SK-N-SH (cell line): Measurements from ENCODE around the gene MUSK. TPM values are rescaled to one million over a fixed set of nuclear protein-coding genes. Genes with fewer than 3 reads are reported as not detected.

Experiments
- CTCF ChIA-PET: fragments of 300-600, 350-600 bp; formaldehyde crosslinking; extraction: SDS; loops from one replicate; lab custom pipeline; 2021; lab: Yijun Ruan, JAX
- POLR2A ChIA-PET: fragments of 350-600 bp; sonication (Branson Sonifier 250); formaldehyde crosslinking; extraction: SDS; loops from one replicate; lab custom pipeline; 2020; ENCODE audit warnings: antibody characterized with exemption, inconsistent platforms; lab: Yijun Ruan, JAX
- DNase-seq: peaks from one replicate; pipeline ENCODE4 v3.0.0; 2012
- H2AFZ ChIP-seq: fragments of 200-600 bp; sonication (generic); 2 replicates; pipeline ENCODE4 v1.8.1; 2016; ENCODE audit warnings: antibody characterized with exemption, mild to moderate bottlenecking, low read depth
- H3F3A ChIP-seq: fragments of 200-600 bp; sonication (generic); replicated peaks from 2 replicates; pipeline ENCODE3; 2016; ENCODE audit warnings: antibody characterized with exemption, mild to moderate bottlenecking; ENCODE audit not compliant: insufficient read depth
- H3K27ac ChIP-seq, 2 experiments: fragments of 200-500 bp in 1 of 2; fragments of 200-600 bp in 1 of 2; sonication (Bioruptor generic) in 1 of 2; sonication (generic), shearing (Covaris generic) in 1 of 2; 2 replicates each; pipeline versions ENCODE4 v1.5.1 to v1.6.1; 2014 to 2016; ENCODE audit warnings: low read depth in 2 of 2, inconsistent platforms in 1 of 2, low read length in 1 of 2, mild to moderate bottlenecking in 1 of 2, mixed read lengths in 1 of 2
- H3K27me3 ChIP-seq: fragments of 200-600 bp; sonication (generic), shearing (Covaris generic); 2 replicates; pipeline ENCODE4 v1.6.1; 2016; ENCODE audit warnings: mixed run types; ENCODE audit not compliant: insufficient read depth
- H3K36me3 ChIP-seq, 2 experiments: fragments of 200-500 bp in 1 of 2; fragments of 200-600 bp in 1 of 2; sonication (Bioruptor generic) in 1 of 2; sonication (generic) in 1 of 2; replicated peaks in 1 of 2; 2 replicates each; pipeline versions ENCODE3 to v1.5.1; 2014 to 2016; ENCODE audit warnings: low read length in 1 of 2, mild to moderate bottlenecking in 1 of 2; ENCODE audit not compliant: insufficient read depth in 2 of 2, control insufficient read depth in 1 of 2
- H3K4me1 ChIP-seq, 2 experiments: fragments of 200-500 bp in 1 of 2; fragments of 200-600 bp in 1 of 2; sonication (Bioruptor generic) in 1 of 2; sonication (generic), shearing (Covaris generic) in 1 of 2; 2 replicates each; pipeline versions ENCODE4 v1.5.1 to v1.6.1; 2014 to 2016; ENCODE audit warnings: low read depth in 1 of 2, low read length in 1 of 2, mixed run types in 1 of 2; ENCODE audit not compliant: insufficient read depth in 2 of 2, control insufficient read depth in 1 of 2
- H3K4me2 ChIP-seq: fragments of 200-600 bp; sonication (generic), shearing (Covaris generic); 2 replicates; pipeline ENCODE4 v1.6.1; 2017; ENCODE audit warnings: mixed run types
- H3K4me3 ChIP-seq, 2 experiments: fragments of 200-500 bp in 1 of 2; fragments of 200-600 bp in 1 of 2; sonication (Bioruptor generic) in 1 of 2; sonication (generic), shearing (Covaris generic) in 1 of 2; 2 replicates each; pipeline versions ENCODE4 v1.5.1 to v1.8.1; 2014 to 2016; ENCODE audit warnings: low read depth in 2 of 2, inconsistent platforms in 1 of 2, low read length in 1 of 2, mild to moderate bottlenecking in 1 of 2, mixed read lengths in 1 of 2, moderate library complexity in 1 of 2
- H3K79me2 ChIP-seq: fragments of 200-600 bp; sonication (generic); 2 replicates; pipeline ENCODE4 v1.8.1; 2017; ENCODE audit warnings: mild to moderate bottlenecking; ENCODE audit not compliant: insufficient read depth
- H3K9ac ChIP-seq: fragments of 200-600 bp; sonication (generic); 2 replicates; pipeline ENCODE4 v1.6.1; 2017; ENCODE audit warnings: mixed run types
- H3K9me2 ChIP-seq: fragments of 200-600 bp; sonication (generic); 2 replicates; pipeline ENCODE4 v1.6.1; 2017; ENCODE audit warnings: mixed run types
- H3K9me3 ChIP-seq: fragments of 200-600 bp; sonication (generic); 2 replicates; pipeline ENCODE4 v1.6.1; 2017; ENCODE audit warnings: mixed run types, mild to moderate bottlenecking, moderate library complexity
- H4K20me1 ChIP-seq: fragments of 200-600 bp; sonication (generic); 2 replicates; pipeline ENCODE4 v1.6.1; 2017; ENCODE audit warnings: mild to moderate bottlenecking, mixed run types; ENCODE audit not compliant: insufficient read depth
- GABPA ChIP-seq: IDR thresholded peaks from 2 replicates; pipeline ENCODE4 v1.4.0; 2012; ENCODE audit warnings: low read depth, mild to moderate bottlenecking
- IRF3 ChIP-seq: fragments of 150-350 bp; IDR thresholded peaks from 2 replicates; pipeline ENCODE4 v1.6.1; 2016; ENCODE audit warnings: mild to moderate bottlenecking, low read depth, low read length
- MAX ChIP-seq: IDR thresholded peaks from 2 replicates; pipeline ENCODE4 v1.4.0; 2012; ENCODE audit warnings: low read depth
- MEF2A ChIP-seq: IDR thresholded peaks from 2 replicates; pipeline ENCODE4 v1.4.0; 2012; ENCODE audit warnings: low read depth, borderline replicate concordance
- NRF1 ChIP-seq: IDR thresholded peaks from 2 replicates; pipeline ENCODE4 v1.6.1; 2012; ENCODE audit warnings: low read depth, mild to moderate bottlenecking, low read length
- POLR2AphosphoS5 ChIP-seq: IDR thresholded peaks from 2 replicates; pipeline ENCODE4 v1.6.1; 2012; ENCODE audit warnings: low read depth, low read length
- RFX5 ChIP-seq: IDR thresholded peaks from 2 replicates; pipeline ENCODE4 v1.6.1; 2012; ENCODE audit warnings: mild to moderate bottlenecking, improper control_type of control experiment, low read length
- USF1 ChIP-seq: IDR thresholded peaks from 2 replicates; pipeline ENCODE4 v1.4.0; 2012; ENCODE audit warnings: low read depth, borderline replicate concordance
- ZBTB33 ChIP-seq: IDR thresholded peaks from 2 replicates; pipeline ENCODE4 v1.4.0; 2012; ENCODE audit warnings: low read depth, borderline replicate concordance
- polyA plus RNA-seq, 3 experiments: library from polyadenylated mRNA; depleted of rRNA; stranded (reverse); fragments of >200 nt; gene quantifications; 2 replicates each; pipeline ENCODE4 v1.2.3, GENCODE V29; 2012
- TF ChIP-seq, protein P1 (sequence below): IDR thresholded peaks from 2 replicates; pipeline ENCODE4 v1.6.1; 2012; ENCODE audit warnings: mild to moderate bottlenecking, low read depth, low read length, moderate library complexity

The MUSK gene
- polyA plus RNA-seq, 1 of the 3 experiments (the other 2 are of a cell fraction) = not detected

DNA sequence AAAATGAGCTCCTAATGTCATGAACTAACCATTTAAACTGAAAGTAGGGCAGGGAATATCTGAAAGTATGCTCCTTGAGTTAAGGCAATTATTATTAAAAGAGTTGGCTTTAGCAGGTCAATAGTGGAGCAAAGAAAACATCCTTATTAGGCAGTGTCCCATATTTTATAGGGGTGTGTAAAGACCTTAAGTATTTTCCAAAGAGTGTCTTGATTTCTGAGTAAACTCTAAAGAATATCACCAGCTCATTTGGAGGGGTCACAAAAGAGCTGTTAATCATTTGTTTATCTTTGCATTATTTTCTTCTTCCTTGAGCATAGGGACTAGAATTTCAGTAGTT, 109.3 kb downstream of the MUSK start:
- Histone ChIP-seq H4K20me1 (no peaks in the 10 kb centered on the region), H3K9ac (no peak overlapping the region), H3K4me1 (peaks cover 0 to 6% of the 10 kb centered on the region in 2 experiments; a peak in 2 of 4 replicates), H3K36me3 (no peaks in the 10 kb centered on the region), H3K79me2 (no peaks in the 10 kb centered on the region), H3K9me3 (no peaks in the 10 kb centered on the region), H3F3A (no peaks in the 10 kb centered on the region), H3K4me2 (no peak overlapping the region), H3K27me3 (no peaks in the 10 kb centered on the region), H3K27ac (no peak overlapping the region), H2AFZ (no peak overlapping the region), H3K9me2 (no peaks in the 10 kb centered on the region), H3K4me3 (no peak overlapping the region)
- no peak for TF ChIP-seq NRF1
- no peak for TF ChIP-seq POLR2AphosphoS5
- TF ChIP-seq MAX = no peak
- no peak for TF ChIP-seq ZBTB33
- TF ChIP-seq MEF2A = no peak
- no peak for TF ChIP-seq RFX5
- TF ChIP-seq IRF3 = no peak
- TF ChIP-seq, protein P1, sequence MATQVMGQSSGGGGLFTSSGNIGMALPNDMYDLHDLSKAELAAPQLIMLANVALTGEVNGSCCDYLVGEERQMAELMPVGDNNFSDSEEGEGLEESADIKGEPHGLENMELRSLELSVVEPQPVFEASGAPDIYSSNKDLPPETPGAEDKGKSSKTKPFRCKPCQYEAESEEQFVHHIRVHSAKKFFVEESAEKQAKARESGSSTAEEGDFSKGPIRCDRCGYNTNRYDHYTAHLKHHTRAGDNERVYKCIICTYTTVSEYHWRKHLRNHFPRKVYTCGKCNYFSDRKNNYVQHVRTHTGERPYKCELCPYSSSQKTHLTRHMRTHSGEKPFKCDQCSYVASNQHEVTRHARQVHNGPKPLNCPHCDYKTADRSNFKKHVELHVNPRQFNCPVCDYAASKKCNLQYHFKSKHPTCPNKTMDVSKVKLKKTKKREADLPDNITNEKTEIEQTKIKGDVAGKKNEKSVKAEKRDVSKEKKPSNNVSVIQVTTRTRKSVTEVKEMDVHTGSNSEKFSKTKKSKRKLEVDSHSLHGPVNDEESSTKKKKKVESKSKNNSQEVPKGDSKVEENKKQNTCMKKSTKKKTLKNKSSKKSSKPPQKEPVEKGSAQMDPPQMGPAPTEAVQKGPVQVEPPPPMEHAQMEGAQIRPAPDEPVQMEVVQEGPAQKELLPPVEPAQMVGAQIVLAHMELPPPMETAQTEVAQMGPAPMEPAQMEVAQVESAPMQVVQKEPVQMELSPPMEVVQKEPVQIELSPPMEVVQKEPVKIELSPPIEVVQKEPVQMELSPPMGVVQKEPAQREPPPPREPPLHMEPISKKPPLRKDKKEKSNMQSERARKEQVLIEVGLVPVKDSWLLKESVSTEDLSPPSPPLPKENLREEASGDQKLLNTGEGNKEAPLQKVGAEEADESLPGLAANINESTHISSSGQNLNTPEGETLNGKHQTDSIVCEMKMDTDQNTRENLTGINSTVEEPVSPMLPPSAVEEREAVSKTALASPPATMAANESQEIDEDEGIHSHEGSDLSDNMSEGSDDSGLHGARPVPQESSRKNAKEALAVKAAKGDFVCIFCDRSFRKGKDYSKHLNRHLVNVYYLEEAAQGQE = no peak
- TF ChIP-seq USF1 = no peak
- no peak for TF ChIP-seq GABPA
- POLR2A ChIA-PET = no interaction called here
- DNase-seq = no peak
- CTCF ChIA-PET = interaction anchor here (1.7 kb wide), 1 partner anchor 10 kb away, joined by 4 read pairs; no protein-coding TSS in a partner anchor
